ENCODE results near the gene GGACT.

GGACT gene

GRCh38 chr13:100544866-100545683, 43.5 kb downstream of the GGACT start:
- no peak for TF ChIP-seq CTCF (IDR thresholded peaks at IDR 0.05; ENCODE audit: insufficient read depth, low read depth, low read length, missing control alignments)
- H3K4me3 ChIP-seq (ENCODE audit: low read length): no peak overlapping the region
- peak; percentile 11 for DNase-seq (ENCODE audit: low read depth)

- DNase-seq (ENCODE audit: low read depth): no peak
- H3K4me3 ChIP-seq (ENCODE audit: low read length): no peak overlapping the region
- no peak for TF ChIP-seq CTCF (IDR thresholded peaks at IDR 0.05; ENCODE audit: insufficient read depth, low read depth, low read length, missing control alignments)
Measured at GRCh38 chr13:100543872-100544602, 44.6 kb downstream of the GGACT start.

- peak; percentile 76 for DNase-seq (ENCODE audit: low read depth)
- H3K4me3 ChIP-seq (ENCODE audit: low read length): no peak overlapping the region
- TF ChIP-seq CTCF (IDR thresholded peaks at IDR 0.05; ENCODE audit: insufficient read depth, low read depth, low read length, missing control alignments): peak; percentile 53
Measured at GRCh38 chr13:100542826-100543156, 45.8 kb downstream of the GGACT start.

- TF ChIP-seq CTCF (IDR thresholded peaks at IDR 0.05; ENCODE audit: insufficient read depth, low read depth, low read length, missing control alignments): no peak
- peak; percentile 86 for DNase-seq (ENCODE audit: low read depth)
- peak overlapping the region; percentile 12 for H3K4me3 ChIP-seq (ENCODE audit: low read length)
Measured at GRCh38 chr13:100541897-100542825, 46.4 kb downstream of the GGACT start.

GRCh38 chr13:100540621-100541020, 48.0 kb downstream of the GGACT start:
- no peak for DNase-seq (ENCODE audit: low read depth)
- H3K4me3 ChIP-seq (ENCODE audit: low read length): no peak overlapping the region
- TF ChIP-seq CTCF (IDR thresholded peaks at IDR 0.05; ENCODE audit: insufficient read depth, low read depth, low read length, missing control alignments): no peak

GRCh38 chr13:100537951-100538462, 50.6 kb downstream of the GGACT start:
- DNase-seq (ENCODE audit: low read depth): no peak
- H3K4me3 ChIP-seq (ENCODE audit: low read length): no peak overlapping the region
- no peak for TF ChIP-seq CTCF (IDR thresholded peaks at IDR 0.05; ENCODE audit: insufficient read depth, low read depth, low read length, missing control alignments)

All from epithelial cell of esophagus (primary cell).